Measurements from ENCODE around the gene DRC3.

Gene DRC3

DNA sequence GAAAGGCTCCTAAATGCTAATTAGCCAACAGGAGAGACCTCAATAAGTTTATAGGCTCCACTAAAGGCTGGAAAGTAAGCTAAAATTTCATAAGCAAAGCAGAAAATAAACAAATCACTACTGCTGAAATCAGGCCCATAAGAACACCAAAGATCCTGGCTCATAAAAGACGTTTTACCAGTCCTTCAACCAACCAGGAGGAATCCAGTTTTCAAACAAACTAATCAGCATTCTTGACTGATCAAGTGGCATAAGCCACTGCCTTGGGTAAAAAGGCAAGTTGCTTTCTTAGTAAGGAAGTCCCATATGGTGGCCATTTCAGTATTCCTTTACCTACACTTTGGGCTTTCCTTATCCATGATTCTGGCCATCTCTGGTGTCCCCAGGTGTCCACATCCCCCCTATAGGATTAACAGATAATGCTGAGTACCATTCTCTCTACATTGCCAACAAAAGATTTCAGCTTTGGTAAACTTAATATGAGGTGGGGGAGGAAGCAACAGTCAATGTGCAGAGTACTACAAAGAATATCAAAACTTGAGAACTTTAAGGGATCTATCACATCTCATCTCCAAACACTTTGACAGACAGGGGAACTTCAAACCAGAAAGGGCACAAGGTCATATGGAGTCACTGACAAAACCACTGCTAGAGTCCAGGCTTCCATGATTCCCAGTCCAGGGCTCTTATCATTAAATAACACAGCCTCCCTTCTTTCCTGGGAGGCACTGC lies 1.8 kb upstream of the DRC3 start:
- peak; percentile 31 for DNase-seq (ENCODE audit: low read depth)

DNA sequence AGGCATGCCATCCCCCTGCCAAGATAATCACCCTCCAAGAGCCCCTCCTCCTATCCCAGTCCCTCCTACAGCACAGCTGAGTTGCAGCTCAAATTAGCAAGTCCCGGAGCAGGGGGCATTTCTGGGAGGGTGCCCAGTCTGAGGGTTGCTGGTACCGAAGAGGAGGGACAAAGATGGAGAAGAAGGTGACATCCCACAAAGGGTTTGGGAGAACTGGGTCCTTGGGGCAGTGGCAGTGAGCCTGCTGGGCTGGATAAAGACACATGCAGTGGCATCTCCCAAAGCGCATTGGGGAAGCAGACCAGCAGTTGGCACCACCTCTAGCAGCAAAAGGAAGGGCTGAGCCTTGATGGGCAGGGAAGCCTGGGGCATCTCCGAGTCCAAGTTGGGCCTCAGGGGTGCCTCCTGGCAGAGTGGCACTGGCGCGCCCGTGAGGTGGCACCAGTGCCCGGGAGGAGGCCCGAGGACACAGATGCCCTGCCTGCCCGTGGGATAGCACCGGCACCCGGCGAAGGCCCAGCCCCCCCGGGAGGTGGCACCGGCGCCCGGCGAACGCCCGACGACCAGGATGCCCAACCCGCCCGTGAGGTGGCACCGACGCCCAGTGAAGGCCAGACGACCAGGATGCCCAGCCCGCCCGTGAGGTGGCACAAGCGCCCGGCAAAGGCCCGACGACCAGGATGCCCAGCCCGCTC lies 1.1 kb upstream of the DRC3 start:
- DNase-seq (ENCODE audit: low read depth) = no peak

DNA sequence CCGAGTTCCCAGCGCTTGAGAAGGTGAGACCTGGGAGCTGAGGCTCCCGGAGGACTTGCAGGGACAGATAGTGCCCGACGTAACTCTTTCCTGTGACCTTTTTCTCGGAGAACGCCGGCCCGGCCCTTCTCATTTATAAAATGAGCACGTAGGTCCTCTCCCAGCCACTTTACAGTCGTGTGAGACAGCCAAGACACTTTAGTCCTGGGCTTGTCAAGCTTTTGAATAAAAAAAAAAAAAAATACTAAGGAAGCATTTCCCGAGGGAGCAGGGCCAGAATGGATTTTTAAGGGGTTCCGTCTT lies 241 bp downstream of the DRC3 start:
- no peak for DNase-seq (ENCODE audit: low read depth)

DNA sequence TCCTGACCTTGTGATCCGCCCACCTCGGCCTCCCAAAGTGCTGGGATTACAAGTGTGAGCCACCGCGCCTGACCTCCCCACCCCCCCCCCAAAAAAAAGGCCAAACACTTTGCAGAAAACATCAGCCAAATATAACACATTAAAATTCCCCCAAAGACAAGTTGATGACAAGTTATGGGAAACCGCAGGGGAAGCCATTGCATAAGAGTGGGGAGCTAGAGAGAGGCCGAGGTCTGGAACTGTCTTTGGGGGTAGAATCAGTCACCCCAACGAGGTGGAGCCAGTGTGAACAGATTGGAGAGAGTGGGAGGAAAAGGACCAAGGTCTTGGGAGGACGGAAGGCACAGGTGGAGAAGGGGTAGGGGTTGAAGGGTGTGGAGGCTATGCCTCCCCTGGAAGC lies 2.8 kb downstream of the DRC3 start:
- no peak for DNase-seq (ENCODE audit: low read depth)

DNA sequence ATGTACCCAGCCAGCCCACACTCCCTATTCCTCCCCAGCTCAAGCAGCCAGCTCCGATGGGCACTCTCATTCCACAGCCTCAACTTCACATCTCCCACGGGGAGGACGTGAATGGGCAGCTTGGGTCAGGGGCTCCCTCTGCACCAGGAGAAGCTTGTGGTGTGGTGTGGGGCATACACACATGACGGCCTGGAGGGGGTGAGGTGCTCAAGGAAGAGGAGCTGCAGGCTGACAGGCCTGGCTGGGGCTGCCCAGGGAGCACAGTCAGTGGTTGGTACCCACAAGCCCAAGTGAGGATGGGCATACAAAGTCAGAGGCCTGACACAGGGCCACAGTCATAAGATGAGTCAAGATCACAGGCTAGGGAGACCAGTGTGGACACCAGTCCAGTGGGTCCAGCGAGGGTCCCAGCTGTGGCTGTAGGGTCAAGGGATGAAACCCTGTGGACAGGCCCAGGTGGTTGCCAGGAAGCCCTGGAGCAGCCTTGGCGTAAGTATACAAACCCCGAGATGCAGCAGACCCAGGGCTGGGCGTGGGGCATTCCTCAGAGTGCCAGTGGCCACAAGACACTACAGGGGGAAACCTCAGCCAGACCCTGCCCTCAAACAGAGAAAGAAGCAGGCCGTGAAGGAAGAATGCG lies 4.4 kb downstream of the DRC3 start:
- DNase-seq (ENCODE audit: low read depth) = no peak

DNA sequence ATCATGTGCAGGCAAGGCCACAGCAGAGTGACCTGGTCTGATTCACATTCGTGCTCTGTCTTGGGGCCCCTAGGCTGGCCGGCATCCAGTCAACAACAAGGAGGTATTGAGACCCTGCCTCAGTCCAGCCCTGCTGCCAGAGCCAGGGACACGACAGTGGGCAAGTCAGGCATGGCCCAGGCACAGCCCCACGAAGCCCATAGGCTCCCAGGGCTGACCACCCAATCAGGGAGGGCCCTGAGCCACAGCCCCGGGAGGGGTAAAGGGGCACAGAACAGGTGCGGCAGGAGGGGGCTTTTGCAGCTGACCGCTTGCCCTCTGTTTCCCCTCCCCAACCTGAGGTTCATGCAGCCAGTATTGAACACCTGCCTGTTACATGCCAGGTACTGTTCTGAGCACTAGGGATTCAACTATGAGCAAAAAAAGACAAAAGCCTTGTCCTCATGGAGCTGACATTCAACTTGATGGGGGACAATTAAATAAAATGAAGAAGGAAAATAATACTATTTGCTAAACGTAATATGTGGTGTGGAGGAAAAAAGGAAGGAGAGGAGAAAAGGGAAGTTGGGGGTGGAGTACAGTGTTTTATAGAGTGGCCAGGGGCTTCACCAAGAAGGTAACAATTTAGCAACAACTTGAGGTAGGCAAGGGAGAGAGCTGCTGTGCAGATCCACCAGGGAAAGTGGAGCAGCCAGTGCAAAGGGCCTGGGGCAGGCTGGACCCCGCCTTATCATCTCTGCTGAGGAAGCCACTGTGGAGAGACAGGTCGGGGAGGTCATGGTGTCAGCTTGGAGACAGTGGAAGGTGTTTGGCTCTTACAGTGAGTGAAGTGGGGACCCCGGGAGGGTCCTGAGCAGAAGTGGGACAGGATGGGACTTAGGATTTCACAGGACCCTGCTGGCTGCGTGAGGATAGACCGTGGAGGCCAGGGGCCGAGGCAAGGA lies 6.1 kb downstream of the DRC3 start:
- DNase-seq (ENCODE audit: low read depth) = no peak

DNA sequence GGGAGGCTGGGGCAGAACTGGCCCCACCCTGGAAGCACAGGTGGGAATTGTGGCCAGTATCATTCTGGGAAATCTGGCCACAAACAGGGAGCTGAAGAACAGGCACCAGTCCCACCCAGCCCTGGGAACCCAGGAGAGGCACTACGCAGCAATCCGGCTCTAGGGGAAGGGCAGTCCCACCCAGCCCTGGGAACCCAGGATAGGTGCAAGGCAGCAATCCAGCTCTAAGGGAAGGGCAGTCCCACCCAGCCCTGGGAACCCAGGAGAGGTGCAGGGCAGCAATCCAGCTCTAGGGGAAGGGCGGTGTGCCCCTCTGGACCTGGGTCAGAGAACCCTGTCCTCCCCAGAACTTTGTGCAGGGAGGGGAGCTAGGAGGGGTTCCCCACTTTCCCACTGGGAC lies 7.1 kb downstream of the DRC3 start:
- no peak for DNase-seq (ENCODE audit: low read depth)

DNA sequence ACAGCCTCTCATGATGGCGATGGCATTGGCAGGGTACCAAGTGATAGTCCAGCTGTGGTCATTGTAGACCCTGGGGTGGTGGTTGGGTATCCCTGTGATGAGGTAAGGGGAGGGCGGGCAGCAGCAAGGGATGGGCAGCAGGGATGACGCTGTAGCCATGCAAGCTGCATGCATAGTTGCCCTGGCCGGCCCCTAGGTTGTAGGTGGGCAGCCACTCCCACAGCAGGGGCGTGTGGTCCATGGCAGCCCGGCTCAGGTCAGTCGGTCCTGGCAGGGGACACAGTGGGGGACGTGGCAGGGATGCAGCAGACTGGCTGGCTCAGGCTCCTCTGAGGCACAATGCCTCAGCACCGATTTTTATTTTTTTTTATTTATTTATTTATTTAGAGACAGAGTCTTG lies 8.7 kb downstream of the DRC3 start:
- no peak for DNase-seq (ENCODE audit: low read depth)

DNA sequence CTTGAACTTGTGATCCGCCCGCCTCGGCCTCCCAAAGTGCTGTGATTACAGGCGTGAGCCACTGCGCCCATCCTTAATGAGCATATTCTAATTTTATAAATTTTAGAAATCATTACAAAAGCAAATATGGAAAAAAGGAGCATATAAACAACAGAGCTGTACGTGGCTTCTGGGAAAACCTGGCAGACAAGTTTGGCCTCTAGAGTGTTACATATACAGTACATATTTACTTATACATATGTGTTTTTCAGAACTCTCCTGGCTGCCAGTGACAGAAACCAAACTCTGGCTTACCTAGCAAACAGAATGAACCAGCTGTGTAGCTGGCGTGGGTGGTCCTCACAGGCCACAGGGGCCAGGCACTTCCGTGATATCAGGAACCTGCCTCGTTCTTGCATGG lies 10.1 kb downstream of the DRC3 start:
- DNase-seq (ENCODE audit: low read depth) = no peak

DNA sequence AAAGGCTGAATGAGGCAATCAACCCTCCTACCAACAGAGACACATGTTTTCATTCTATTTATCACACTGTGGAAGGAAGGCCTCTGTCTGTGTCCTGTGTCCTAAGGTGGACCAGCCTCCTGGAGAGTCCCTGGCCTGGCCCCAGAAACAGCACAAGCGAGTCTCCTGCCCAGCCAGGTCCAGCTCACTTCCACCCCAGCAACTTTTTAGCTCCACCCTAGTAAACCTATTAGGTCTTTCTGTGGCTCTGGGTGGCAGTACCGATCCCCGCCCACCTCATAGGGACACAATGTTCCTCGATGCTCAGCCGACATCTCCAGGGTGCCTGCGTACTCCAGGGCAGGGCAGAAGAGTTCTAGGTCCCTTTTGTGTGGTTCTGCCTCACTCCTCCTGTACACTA lies 10.7 kb downstream of the DRC3 start:
- DNase-seq (ENCODE audit: low read depth) = no peak

DNA sequence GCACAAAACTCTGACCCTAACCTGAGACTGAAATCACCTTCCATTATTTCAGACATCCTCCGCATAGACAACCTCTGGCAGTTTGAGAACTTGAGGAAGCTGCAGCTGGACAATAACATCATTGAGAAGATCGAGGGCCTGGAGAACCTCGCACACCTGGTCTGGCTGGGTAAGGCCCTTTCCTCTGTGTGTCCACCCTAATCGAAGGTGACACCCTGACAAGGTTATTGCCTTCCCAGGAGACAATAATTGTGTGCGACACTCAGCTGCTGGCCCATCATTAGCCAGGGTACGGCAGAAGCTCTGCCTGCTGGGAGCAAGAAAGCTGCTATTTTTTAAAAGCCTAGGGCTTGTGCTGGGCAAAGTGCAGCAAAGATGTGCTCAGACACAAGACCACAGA lies 11.1 kb downstream of the DRC3 start:
- DNase-seq (ENCODE audit: low read depth) = no peak

DNA sequence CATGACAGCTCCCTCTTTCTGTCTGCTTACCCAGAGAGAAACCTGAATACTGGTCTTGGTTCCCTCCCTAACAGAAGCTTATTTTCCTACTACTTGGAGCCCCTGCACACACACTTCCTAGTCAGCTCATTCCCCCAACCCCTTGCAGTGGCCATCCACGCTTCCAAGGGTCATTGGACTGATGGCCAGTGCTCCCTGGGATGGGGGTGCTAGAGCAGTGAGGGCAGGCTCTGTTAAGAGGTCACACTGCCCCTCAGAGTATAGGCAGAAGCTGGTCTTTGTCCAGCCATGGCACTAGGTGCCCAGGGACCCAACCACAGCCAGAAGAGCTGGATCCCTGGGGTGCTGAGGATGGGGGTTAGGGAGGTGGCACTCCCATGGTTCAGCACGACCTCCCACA lies 12.5 kb downstream of the DRC3 start:
- DNase-seq (ENCODE audit: low read depth) = no peak

DNA sequence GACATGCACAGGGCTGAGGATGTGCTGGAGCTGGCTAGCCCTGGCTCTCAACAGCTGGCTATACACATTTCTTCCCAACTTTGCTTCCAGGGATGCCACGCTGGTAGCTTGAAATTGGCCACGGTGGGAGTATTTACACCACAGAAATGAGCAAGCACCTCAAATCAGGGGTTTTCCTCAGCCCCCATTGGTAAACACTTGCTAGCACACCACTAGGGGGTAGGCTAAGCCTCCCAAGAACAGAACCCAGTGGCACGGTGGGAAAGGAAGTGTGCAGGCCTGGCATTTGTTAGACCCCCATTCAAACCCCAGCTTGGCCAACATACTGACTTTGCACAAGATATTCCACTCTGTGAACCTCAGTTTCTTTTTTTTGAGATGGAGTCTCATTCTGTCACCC lies 12.9 kb downstream of the DRC3 start:
- DNase-seq (ENCODE audit: low read depth) = no peak

DNA sequence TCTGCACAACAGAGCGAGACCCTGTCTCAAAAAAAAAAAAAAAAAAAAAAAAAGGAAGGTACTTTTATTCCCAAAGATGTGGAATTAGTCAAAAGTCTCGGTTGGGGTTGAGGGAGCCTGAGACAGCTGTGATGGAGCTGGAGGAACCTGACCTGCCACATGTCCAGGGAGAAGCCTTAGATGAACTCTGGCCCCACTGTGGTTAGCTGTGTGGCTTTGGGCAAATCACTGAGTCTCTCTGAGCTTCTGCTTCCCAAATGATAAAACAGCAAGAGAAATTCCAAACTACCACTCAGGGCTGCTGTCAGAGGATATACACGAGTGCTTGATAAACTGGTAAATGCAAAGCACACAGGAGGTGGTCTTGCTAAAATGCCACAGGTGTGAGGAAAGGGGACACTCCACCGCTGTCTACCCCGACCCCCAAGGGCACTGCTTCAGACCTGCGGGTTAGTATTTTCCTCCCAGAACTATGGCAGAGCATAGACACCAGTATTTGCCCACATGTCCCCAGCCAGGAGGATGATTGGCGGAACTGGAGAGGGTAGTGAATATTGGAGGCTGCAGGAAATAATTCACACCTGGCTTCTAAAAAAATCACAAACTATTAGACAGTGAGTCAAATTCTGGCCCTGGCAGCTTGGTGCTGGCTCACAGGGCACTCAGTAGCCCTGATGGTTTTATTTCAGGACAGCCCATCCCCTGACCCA lies 14.7 kb downstream of the DRC3 start:
- no peak for DNase-seq (ENCODE audit: low read depth)

DNA sequence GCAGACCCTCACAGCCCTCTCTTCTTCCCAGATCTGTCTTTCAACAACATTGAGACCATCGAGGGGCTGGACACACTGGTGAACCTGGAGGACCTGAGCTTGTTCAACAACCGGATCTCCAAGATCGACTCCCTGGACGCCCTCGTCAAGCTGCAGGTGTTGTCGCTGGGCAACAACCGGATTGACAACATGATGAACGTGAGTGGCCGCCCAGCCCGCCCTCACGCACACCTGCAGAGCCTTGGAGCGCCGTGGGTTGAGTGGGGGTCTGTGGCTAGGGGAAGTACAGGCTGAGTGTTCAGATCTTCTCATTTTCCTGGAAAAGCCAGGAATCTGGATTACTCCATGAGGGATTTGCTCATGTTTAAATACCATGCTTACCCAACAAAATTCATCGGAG lies 15.2 kb downstream of the DRC3 start:
- no peak for DNase-seq (ENCODE audit: low read depth)

DNA sequence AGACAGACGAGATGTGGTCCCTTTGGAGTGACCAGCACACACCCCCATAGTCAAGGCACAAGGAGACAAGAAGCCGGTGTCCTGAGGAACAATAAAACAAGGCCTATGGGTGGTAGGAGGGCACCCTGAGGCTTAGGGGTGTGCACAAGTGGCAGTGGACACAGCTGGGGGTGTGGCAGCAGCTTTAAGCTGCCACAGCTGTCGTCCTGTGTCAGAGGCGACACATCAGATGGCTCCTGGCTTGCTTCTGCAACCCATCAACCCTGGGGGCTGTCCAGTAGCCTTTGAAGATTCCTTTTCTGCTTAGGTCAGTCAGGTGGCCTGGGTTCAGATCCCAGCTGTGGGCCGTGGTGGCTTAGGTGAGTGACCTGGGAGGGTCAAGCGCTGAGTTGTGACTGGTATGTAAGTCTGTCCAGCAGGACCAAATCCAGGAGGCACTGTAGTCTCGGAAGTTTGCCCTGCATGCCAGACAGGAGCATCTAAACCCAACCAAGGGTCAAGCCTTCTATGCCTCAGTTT lies 15.8 kb downstream of the DRC3 start:
- DNase-seq (ENCODE audit: low read depth) = no peak

DNA sequence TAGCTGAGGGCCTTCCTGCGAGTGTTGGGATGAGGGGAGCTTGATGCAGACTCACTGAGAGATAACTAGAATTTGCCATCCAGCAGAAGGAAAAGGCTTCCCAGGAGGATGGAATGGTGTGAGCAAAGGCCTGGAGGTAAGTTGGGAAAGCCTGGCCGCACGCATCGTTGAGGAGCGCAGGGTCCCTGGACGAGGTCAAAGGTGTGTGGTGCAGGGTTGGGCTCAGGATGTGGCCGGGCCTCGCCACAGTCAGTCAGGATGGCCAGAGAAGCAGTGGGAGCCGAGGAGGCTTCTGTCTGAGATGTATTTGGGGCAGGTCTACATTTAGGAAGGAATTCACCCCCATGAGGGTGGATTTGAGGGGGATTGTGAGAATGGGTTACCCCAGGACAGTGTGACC lies 16.4 kb downstream of the DRC3 start:
- no peak for DNase-seq (ENCODE audit: low read depth)

DNA sequence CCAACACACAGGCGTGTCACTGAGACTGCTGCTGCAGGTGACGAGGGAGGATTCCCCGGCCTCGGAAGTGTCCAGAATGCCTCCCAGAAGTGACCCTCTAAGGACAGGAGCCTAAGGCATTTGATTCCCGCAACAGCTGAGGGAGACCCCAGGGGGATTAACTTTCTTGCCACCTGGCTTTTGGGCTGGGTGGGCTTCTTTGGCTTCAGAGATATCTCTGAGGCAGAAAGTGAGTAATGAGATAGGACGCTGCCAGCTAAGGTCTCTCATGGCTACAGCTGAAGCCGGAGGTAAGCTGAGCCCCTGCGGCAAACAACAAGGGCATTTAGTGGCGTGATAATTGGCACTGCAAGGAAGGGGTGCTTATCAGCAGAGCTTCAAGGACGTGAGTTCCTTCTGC lies 17.0 kb downstream of the DRC3 start:
- DNase-seq (ENCODE audit: low read depth) = no peak

DNA sequence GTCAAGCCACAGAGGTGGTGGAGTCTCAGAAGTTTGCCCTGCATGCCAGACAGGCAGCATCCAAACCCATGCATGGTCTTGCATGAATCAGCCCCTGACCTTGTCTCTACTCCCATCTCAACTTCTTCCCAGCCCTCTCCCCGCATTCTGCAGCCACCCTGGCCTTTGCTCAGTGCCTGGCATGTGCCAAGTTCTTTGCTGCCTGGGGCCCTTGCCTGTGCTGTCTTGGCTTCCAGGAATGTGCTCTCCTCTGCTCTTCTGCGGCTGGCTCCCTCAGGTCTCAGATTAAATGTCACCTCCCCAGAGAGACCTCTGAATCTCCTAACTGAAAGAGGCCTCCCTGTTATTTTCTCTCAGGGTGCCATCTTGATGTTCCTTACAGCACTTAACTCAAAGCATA lies 17.6 kb downstream of the DRC3 start:
- no peak for DNase-seq (ENCODE audit: low read depth)

DNA sequence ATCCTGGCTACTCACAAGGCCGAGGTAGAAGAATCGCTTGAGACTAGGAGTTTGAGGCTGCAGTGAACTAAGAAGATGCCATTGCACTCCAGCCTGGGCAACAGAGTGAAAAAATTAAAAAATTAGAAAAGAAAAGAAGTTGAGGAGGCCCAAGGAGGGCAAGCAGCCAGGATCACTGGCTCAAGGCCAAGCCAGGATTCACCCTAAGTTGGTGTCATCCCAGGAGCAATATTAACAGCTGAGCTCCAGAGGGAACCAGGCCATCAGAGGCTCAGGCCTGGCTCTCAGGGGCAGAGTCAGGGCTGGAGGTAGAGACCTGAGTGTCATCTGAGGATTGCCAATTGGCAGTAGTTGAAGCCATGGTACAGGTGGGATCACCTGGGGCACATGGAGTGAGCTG lies 20.7 kb downstream of the DRC3 start:
- DNase-seq (ENCODE audit: low read depth) = no peak

DNA sequence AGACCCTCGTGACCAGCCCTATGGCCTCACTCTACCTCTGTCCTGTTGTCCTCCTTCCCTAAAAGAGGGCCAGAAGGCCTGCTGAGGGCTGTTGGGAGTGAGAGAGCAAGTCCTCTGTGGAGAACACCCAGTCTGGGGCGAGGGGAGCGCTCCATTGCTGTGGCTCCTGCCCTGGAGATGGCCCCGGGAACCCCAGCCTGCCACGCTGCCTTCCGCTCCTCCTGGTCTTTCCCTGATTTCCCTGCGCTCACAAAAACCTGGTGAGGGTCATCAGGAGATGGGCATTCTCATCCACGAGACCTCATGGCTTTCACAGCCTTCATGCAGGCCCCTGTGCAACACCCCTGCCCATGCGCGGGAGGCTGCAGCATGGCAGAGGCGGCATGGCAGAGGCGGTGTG lies 21.2 kb downstream of the DRC3 start:
- no peak for DNase-seq (ENCODE audit: low read depth)

All from amniotic epithelial cell (primary cell).